ENCODE data around the gene TMBIM4.
"Not testable (repeated sequence)": the region's sequence is repeated elsewhere in the genome, so short reads cannot be mapped to it uniquely, and the experiment has no call there.

The TMBIM4 gene

GRCh38 chr12:66184822-66185221 is 15.0 kb upstream of the TMBIM4 start:
- not testable (repeated sequence) for DNase-seq (ENCODE audit: low read depth)

DNA sequence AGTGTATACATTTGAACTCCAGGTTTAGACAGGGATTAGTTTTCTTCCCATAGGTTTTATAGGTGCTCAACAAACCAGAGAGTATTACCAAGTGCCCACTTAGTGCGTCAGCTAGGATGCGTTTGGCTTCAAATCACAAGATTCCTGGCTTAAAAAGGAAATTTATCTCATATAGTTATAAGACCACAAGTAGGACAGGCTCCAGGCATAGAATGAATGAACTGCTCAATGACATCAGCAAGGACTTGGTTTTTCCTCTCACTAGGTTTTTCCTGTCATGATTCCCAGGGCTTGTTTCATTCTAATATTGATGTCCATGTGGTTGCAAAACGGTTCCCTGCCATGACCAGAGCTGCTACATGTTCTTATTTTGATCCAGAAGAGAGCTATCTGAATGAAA is 13.2 kb upstream of the TMBIM4 start:
- no peak for DNase-seq (ENCODE audit: low read depth)

DNA sequence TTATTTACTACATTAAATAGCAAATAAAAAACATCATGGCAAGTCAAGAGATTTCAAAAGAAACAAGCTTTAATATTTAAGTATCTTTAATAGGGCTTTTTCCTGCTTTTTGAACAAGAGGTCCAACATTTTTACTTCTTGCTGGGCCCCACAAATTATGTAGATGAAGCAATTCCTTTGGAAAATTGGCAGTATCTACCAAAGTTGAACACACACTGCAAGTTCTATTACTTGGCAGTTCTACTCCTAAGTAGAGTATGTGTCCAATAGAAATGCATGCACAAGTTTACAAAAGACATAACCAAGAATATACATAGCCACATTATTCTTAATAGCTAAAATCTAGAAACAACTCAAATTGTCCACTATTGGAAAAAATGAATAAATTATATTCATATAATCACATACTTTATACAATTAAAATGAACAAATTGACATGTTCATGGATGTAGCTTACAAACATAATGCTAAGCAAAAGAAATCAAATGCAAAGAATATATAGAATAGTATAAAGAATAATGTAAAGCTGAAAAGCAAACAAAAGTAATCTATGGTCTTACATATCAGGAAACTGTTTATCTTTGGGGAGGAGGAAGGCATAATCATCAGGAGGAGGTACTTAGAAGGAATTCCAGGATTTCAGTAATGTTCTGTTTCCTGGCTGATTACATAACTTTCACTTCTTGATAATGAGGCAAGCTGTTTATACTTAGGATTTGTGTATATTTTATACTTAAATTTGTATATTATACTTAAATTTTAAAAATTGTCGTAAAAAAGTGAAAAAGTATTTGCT is 6.5 kb upstream of the TMBIM4 start:
- DNase-seq (ENCODE audit: low read depth) = no peak

DNA sequence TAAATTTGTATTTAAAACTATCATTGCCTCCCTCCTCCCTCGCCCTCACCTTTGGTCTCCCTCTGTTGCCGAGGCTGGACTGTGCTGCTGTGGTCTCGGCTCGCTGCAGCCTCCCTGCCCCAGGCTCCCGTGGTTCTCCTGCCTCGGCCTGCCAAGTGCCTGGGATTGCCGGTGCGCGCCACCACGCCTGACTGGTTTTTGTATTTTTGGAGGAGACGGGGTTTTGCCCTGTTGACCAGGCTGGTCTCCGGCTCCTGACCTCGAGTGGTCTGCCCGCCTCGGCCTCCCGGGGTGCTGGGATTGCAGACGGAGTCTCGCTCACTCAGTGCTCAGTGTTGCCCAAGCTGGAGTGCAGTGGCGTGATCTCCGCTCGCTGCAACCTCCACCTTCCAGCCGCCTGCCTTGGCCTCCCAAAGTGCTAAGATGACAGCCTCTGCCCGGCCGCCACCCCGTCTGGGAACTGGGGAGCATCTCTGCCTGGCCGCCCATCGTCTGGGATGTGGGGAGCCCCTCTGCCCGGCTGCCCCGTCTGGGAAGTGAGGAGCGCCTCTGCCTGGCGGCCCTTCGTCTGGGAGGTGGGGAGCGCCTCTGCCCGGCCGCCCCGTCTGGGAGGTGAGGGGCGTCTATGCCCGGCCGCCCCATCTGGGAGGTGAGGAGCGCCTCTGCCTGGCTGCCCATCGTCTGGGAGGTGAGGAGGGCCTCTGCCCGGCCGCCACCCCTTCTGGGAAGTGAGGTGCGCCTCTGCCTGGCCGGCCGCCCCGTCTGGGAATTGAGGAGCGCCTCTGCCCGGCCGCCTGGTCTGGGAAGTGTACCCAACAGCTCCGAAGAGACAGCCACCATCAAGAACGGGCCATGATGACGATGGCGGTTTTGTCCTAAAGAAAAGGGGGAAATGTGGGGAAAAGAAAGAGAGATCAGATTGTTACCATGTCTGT is 4.9 kb upstream of the TMBIM4 start:
- DNase-seq (ENCODE audit: low read depth) = not testable (repeated sequence)

- no peak for DNase-seq (ENCODE audit: low read depth)
Measured at GRCh38 chr12:66170606-66171005, 810 bp upstream of the TMBIM4 start.

DNA sequence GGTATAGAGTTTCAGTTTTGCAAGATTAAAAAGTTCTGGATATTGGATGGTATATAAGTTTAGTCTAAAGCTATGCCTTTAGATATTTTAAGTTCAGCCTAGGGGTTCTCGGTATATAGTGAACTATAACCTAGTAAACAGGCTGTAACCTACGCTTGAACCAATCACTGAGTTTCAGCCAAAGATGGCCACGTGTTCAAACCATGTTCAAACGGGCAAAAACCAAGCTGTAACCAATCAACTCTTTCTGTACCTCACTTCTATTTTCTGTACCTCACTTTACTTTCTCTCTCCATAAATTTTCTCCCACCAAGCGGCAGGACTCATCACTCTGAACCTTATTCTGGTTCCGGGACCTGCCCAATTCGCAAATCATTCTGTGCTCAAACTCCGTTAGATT is 1.4 kb downstream of the TMBIM4 start:
- no peak for DNase-seq (ENCODE audit: low read depth)

DNA sequence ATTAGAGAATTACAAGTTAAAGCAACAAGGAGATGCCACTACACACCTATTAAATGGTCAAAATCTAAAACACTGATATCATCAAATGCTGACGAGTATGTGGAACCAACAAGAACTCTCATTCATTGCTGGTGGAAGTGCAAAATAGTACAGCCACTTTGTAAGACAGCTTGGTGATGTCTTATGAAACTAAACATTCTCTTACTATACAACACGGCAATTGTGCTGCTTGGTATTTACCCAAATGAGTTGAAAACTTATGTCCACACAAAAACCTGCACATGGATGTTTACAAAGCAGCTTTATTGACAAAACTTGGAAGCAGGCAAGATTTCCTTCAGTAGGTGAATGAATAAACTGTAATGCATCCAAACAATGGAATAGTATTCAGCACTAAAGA is 3.2 kb downstream of the TMBIM4 start:
- DNase-seq (ENCODE audit: low read depth) = no peak

GRCh38 chr12:66165141-66165540 is 4.7 kb downstream of the TMBIM4 start:
- DNase-seq (ENCODE audit: low read depth) = no peak

DNA sequence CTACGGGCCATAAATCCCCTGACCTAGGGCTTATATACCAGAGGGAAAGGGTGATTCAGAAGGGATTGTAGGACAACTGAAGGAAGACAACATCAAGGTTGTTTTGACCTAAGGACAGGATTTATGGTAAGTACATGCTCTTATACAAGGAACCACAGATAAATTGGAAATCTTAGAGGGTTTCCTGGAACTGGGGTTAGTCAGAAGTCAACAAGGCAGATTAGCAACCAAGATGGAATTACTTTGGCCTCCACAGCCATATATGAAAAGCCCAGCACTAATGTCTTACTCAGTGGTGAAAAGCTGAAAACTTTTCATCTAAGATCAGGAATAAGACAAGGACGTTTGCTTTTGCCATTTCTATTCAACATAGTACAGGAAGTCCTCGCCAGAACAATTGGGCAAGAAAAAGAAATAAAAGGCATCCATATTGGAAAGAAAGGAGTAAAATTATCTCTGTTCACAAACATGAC is 5.4 kb downstream of the TMBIM4 start:
- DNase-seq (ENCODE audit: low read depth) = no peak

- DNase-seq (ENCODE audit: low read depth) = no peak
Measured at GRCh38 chr12:66163289-66163688, 6.5 kb downstream of the TMBIM4 start.

DNA sequence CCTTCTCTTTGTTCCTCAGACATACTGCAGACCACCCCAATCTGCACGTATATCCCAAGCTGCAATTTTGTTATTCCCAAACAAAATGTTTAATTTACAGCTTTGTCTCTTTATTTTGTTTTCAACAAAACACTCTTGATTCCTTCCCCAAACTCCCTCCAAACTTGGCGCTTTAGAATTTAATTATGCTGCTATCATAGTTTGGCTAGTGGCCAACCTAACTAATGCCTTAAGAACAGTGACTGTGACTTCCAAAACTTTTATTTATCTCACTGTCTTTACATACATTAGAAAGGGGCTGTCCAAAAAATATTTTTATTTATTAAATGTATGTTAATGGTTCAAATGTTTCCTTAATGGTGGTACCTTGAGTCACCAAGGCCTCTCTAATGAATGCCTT is 7.1 kb downstream of the TMBIM4 start:
- no peak for DNase-seq (ENCODE audit: low read depth)

DNA sequence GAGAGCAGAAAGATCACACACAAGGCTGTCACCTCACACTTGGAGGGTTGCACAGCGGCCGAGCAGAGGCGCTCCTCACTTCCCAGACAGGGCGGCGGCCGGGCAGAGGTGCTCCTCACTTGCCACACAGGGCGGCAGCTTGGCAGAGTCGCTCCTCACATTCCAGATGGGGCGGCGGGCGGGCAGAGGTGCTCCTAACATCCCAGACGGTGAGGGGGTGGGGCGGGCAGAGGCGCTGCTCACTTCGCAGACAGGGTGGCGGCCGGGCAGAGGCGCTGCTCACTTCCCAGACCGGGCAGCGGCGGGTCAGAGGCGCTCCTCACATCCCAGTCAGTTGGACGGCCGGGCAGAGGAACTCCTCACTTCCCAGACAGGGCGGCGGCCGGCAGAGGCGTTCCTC is 9.1 kb downstream of the TMBIM4 start:
- no peak for DNase-seq (ENCODE audit: low read depth)

DNA sequence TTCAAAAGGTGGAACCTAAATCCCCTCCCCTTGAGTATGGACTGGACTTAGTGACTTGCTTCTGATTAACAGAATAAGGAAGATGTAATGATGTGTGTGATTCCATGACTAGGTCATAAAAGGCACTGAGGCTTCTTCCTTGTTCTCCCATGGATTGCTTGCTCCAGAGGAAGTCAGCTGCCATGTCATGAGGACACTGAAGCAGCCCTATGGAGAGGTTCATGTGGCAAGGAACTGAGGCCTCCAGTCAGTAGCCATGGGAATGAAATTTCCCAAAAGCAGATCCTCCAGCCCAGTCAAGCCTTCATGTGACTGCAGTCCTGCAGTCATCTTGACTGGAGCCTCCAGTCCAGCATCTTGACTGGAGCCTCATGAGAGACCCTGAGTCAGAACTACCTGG is 10.7 kb downstream of the TMBIM4 start:
- no peak for DNase-seq (ENCODE audit: low read depth)

DNA sequence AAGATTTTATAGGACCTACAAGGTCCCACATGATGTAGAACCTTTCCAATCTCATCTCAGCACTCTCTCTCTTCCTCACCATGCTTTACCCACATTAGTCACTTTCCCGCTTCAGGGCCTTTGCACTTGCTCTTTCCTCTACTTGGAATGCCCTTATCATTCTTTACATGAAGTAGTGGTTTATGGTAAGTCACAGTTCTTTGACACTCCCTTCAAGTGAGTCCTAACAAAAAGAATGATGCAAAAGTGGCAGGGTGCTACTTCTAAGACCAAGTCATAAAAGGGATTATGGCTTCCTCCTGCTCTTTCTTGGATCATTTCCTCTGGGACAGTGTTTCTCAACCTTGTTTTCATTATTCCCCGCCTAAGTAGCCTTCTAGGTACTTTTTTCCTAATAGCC is 13.1 kb downstream of the TMBIM4 start:
- no peak for DNase-seq (ENCODE audit: low read depth)

GRCh38 chr12:66154776-66155175 is 15.0 kb downstream of the TMBIM4 start:
- no peak for DNase-seq (ENCODE audit: low read depth)

DNA sequence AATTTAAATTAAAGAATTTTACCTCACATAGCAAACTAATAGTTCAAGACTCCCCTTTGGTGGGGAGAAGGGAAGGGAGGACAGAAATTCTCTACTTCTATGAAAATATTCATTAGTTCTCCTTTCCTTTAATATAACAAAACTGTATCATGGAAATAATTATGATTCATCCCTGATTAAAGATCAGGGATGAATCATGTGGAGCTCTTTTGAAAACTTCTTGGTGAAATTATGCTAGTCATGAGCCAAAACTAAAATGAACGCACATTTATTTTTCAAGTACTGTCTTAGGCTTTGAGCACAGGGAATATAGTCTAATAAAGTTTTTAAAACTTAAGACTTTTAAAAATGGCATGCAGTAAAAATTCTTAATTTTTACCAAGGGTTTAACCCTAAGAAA is 17.1 kb downstream of the TMBIM4 start:
- DNase-seq (ENCODE audit: low read depth) = no peak

- no peak for DNase-seq (ENCODE audit: low read depth)
Measured at GRCh38 chr12:66149702-66150398, 19.9 kb downstream of the TMBIM4 start.

DNA sequence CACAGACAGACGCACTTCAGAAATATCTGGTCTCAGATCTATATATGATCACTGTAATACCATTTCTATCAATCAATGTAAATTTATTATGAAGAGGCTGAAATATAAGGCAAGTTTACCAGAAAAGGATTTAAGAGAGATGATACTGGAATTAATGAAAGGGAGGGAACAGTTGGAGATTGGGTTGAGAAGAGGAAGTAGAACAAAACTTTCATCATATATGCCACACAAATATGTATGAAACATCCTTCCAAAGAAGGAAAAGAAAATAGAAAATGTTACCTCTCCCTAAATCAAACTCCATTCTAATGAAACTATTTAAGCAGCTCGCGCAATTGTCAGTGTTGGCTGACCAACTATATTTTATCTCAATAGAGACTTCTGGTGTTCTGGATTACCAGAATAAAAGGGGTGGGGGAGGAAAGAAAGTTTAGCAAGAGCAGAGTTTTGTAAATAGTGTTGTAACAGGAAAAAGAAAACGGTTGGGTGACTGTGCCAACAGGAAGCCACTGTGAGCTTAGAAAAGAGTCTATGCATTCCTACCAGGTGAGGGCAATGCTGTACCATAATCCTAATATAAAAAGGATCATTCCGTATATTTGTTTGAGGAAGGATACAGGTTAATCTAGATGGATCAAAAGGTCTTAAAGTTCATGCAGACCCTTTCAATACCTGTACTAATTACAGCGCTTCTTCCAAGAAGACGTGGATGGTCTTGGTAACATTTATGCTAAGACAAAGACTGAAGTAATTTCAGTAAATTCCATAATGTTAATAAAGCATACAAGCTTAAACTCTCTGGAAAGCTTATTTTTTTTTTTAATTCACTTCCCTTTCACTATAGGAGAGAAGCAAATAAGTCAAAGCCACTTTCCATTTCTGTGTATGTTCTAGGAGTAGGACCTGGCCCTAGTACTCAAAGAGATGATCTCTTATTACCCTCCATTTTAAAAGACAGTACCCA is 24.7 kb downstream of the TMBIM4 start:
- no peak for DNase-seq (ENCODE audit: low read depth)

GRCh38 chr12:66143868-66144267 is 25.9 kb downstream of the TMBIM4 start:
- no peak for DNase-seq (ENCODE audit: low read depth)

DNA sequence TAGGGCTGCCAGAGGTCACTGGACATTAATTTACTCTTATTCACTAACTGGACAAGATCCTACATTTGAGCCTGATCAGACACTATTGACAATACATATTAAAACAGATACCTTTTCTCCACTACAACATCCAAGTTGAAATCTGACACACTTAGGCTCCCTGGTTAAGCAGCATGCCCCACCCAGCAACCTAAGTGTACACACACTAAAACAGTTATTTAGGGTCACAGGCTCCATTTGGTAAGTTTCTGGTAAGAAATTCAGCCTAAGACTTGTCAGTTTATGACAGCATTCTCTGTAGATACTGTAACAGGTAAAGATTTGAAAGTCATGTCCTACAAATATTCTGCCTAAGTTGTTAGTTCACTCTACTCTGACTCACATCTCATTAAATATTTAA is 27.0 kb downstream of the TMBIM4 start:
- DNase-seq (ENCODE audit: low read depth) = no peak

DNA sequence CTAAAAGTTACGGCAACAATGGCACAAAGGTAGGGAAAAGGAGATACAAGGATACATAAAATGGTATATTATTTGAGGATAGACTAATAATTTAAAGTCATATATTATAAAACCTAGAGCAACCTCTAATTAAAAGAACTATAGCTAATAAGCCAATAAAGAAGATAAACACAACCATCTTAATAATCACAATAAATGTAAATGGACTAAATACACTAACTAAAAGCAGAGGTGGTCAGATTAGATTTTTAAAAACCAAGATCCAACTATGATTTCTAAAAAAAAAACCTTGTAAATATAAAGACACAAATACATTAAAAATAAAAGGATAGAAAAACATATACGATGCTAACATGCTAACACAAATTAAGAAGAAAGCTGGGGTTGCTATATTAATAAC is 28.5 kb downstream of the TMBIM4 start:
- no peak for DNase-seq (ENCODE audit: low read depth)

Data from stimulated activated CD8-positive, alpha-beta memory T cell treated with anti-CD3 and anti-CD28 coated beads, Interleukin-12 subunit alpha, Interleukin-12 subunit beta, amount 100 ng/mL, for 4 hours (primary cell).